IMR-90 (cell line): Measurements from ENCODE around the gene LGSN. TPM values are rescaled to one million over a fixed set of nuclear protein-coding genes. Genes with fewer than 3 reads are reported as not detected.
"Not testable (repeated sequence)": the region's sequence is repeated elsewhere in the genome, so short reads cannot be mapped to it uniquely, and the experiment has no call there.

Experiments
- ATAC-seq: fragments of 200-7000 bp; cut with Tn5 transposase; 2 replicates; pipeline ENCODE4 v1.9.1; 2020; ENCODE audit warnings: low read depth, mild to moderate bottlenecking, moderate library complexity
- BruUV-seq: library from RNA; stranded (reverse); fragments of 400-500 nt; replicated peaks from 2 replicates; lab custom pipeline; 2021; lab: Mats Ljungman, UMichigan
- CTCF ChIA-PET: fragments of 300-600 bp; formaldehyde crosslinking; extraction: SDS; loops from one replicate; lab custom pipeline; 2021; ENCODE audit warnings: antibody characterized with exemption; lab: Yijun Ruan, JAX
- POLR2A ChIA-PET: fragments of 300-600 bp; sonication (Branson Sonifier 250); formaldehyde crosslinking; loops from one replicate; lab custom pipeline; 2022; ENCODE audit warnings: antibody characterized with exemption; ENCODE audit not compliant: unreplicated experiment; lab: Charles Lee
- DNase-seq: peaks from one replicate; pipeline ENCODE4 v3.0.0; 2013
- H2AFZ ChIP-seq: replicated peaks from 2 replicates; pipeline ENCODE3; 2013; ENCODE audit warnings: low read length, mild to moderate bottlenecking; ENCODE audit not compliant: poor library complexity
- H2AK5ac ChIP-seq: 2 replicates; pipeline ENCODE4 v1.6.1; 2013; ENCODE audit warnings: low read depth, low read length, inconsistent platforms
- H2AK9ac ChIP-seq: replicated peaks from 2 replicates; pipeline ENCODE3; 2013; ENCODE audit warnings: mild to moderate bottlenecking, low read depth, low read length, moderate library complexity; ENCODE audit not compliant: poor library complexity
- H2BK120ac ChIP-seq: 2 replicates; pipeline ENCODE4 v1.6.1; 2013; ENCODE audit warnings: low read depth, low read length, inconsistent platforms
- H2BK15ac ChIP-seq: 3 replicates; pipeline ENCODE4 v1.6.1; 2013; ENCODE audit warnings: low read depth, low read length, inconsistent platforms
- H2BK20ac ChIP-seq: 2 replicates; pipeline ENCODE4 v1.6.1; 2013; ENCODE audit warnings: low read depth, mild to moderate bottlenecking, inconsistent platforms, low read length, moderate library complexity
- H2BK5ac ChIP-seq: 2 replicates; pipeline ENCODE4 v1.6.1; 2013; ENCODE audit warnings: mild to moderate bottlenecking, low read depth, low read length, inconsistent platforms; ENCODE audit not compliant: poor library complexity, severe bottlenecking
- H3K14ac ChIP-seq: replicated peaks from 2 replicates; pipeline ENCODE4 v1.6.1; 2013; ENCODE audit warnings: low read depth, low read length, inconsistent platforms
- H3K18ac ChIP-seq: 2 replicates; pipeline ENCODE4 v1.6.1; 2013; ENCODE audit warnings: low read depth, low read length, control low read depth
- H3K23ac ChIP-seq: 2 replicates; pipeline ENCODE4 v1.6.1; 2013; ENCODE audit warnings: low read depth, low read length, inconsistent platforms
- H3K27ac ChIP-seq: 2 replicates; pipeline ENCODE4 v1.5.1; 2013; ENCODE audit warnings: mild to moderate bottlenecking, control low read depth, low read length; ENCODE audit not compliant: insufficient read depth
- H3K27me3 ChIP-seq: 2 replicates; pipeline ENCODE4 v1.6.1; 2013; ENCODE audit warnings: low read length; ENCODE audit not compliant: control insufficient read depth, insufficient read depth
- H3K36me3 ChIP-seq: 2 replicates; pipeline ENCODE4 v1.6.1; 2013; ENCODE audit warnings: low read length, mixed read lengths; ENCODE audit not compliant: control insufficient read depth, insufficient read depth
- H3K4ac ChIP-seq: 2 replicates; pipeline ENCODE4 v1.6.1; 2013; ENCODE audit warnings: low read depth, low read length, inconsistent platforms
- H3K4me1 ChIP-seq: 2 replicates; pipeline ENCODE4 v1.6.1; 2013; ENCODE audit warnings: low read length, mixed read lengths; ENCODE audit not compliant: control insufficient read depth, insufficient read depth
- H3K4me2 ChIP-seq: 2 replicates; pipeline ENCODE4 v1.6.1; 2013; ENCODE audit warnings: low read depth, mild to moderate bottlenecking, control low read depth, low read length, moderate library complexity
- H3K4me3 ChIP-seq: 2 replicates; pipeline ENCODE4 v1.5.1; 2013; ENCODE audit warnings: low read depth, mild to moderate bottlenecking, control low read depth, low read length, moderate library complexity; ENCODE audit not compliant: insufficient read depth
- H3K56ac ChIP-seq: 2 replicates; pipeline ENCODE4 v1.6.1; 2013; ENCODE audit warnings: low read length, inconsistent platforms; ENCODE audit not compliant: insufficient read depth; ENCODE audit errors: extremely low read depth
- H3K79me1 ChIP-seq, 2 experiments: 2 replicates each; pipeline ENCODE4 v1.6.1; 2013; ENCODE audit warnings: low read length in 2 of 2, inconsistent platforms in 1 of 2, low read depth in 1 of 2
- H3K9ac ChIP-seq: 2 replicates; pipeline ENCODE4 v1.6.1; 2013; ENCODE audit warnings: low read depth, low read length, control low read depth
- H3K9me1 ChIP-seq: 2 replicates; pipeline ENCODE4 v1.6.1; 2013; ENCODE audit warnings: low read length, inconsistent platforms; ENCODE audit not compliant: insufficient read depth
- H3K9me3 ChIP-seq: 2 replicates; pipeline ENCODE4 v1.6.1; 2013; ENCODE audit warnings: low read length; ENCODE audit not compliant: control insufficient read depth, insufficient read depth
- H4K20me1 ChIP-seq: 2 replicates; pipeline ENCODE4 v1.6.1; 2013; ENCODE audit warnings: low read length, inconsistent platforms; ENCODE audit not compliant: insufficient read depth
- H4K5ac ChIP-seq: 2 replicates; pipeline ENCODE4 v1.6.1; 2013; ENCODE audit warnings: mild to moderate bottlenecking, low read depth, low read length, control low read depth
- H4K8ac ChIP-seq, 2 experiments: 2 replicates each; pipeline ENCODE4 v1.6.1; 2013; ENCODE audit warnings: low read depth in 2 of 2, low read length in 2 of 2, control low read depth in 1 of 2, inconsistent platforms in 1 of 2
- H4K91ac ChIP-seq: 2 replicates; pipeline ENCODE4 v1.6.1; 2013; ENCODE audit warnings: low read depth, low read length, inconsistent platforms; ENCODE audit not compliant: insufficient read depth
- RCOR1 ChIP-seq: IDR thresholded peaks from 2 replicates; pipeline ENCODE4 v1.6.1; 2012; ENCODE audit warnings: mild to moderate bottlenecking, low read length, improper control_type of control experiment; ENCODE audit not compliant: insufficient replicate concordance
- WGBS, 2 experiments: methylation state at CpG; one replicate each; pipeline versions ENCODE4 v1.1.5 to v1.1.7; 2013; ENCODE audit warnings: missing lambda C conversion rate in 2 of 2; ENCODE audit not compliant: insufficient read length in 1 of 2; ENCODE audit errors: extremely low coverage in 2 of 2; 5-methylcytosine and 5-hydroxymethylcytosine counted together
- dilution Hi-C: fragments of 300-500 bp; cut with HindIII; formaldehyde crosslinking; loops from one replicate; pipeline ENCODE4 v1.14.3; 2018; ENCODE audit warnings: low sequenced_read_pairs; ENCODE audit not compliant: unreplicated experiment
- in situ Hi-C: fragments of 300-500 bp; cut with MboI; formaldehyde crosslinking; loops from 3 replicates; pipeline ENCODE4 v1.14.3; 2019; ENCODE audit warnings: low sequenced_read_pairs, inconsistent platforms, mixed read lengths
- intact Hi-C: fragments of 100-400 bp; cut with micrococcal nuclease; formaldehyde crosslinking; loops from 2 replicates; pipeline ENCODE4 v1.10.0; 2022
- polyA plus RNA-seq, 3 experiments: library from polyadenylated mRNA; depleted of rRNA; stranded (reverse); fragments of >200 nt; gene quantifications; 2 replicates each; pipeline ENCODE4 v1.2.3, GENCODE V29; 2012; ENCODE audit warnings: low replicate concordance in 1 of 3
- total RNA-seq: library from RNA; depleted of rRNA; stranded (reverse); fragments of >200 nt; gene quantifications from 2 replicates; pipeline ENCODE4 v1.2.3, GENCODE V29; 2012

Gene LGSN
- total and polyA plus RNA-seq, 2 of the 4 experiments (the other 2 are of a cell fraction) = not detected

- Histone ChIP-seq H3K27me3 (no peaks in the 10 kb centered on the region), H3K4me2 (no peak overlapping the region), H2BK15ac (no peak overlapping the region), H4K5ac (no peak overlapping the region), H4K8ac (no peak overlapping the region), H4K91ac (no peak overlapping the region), H3K9me3 (no peaks in the 10 kb centered on the region), H3K4me1 (no peaks in the 10 kb centered on the region), H4K20me1 (no peaks in the 10 kb centered on the region), H3K56ac (no peak overlapping the region), H2BK5ac (no peak overlapping the region), H2BK120ac (no peak overlapping the region), H2AK5ac (no peak overlapping the region), H3K4me3 (no peak overlapping the region), H3K9me1 (no peaks in the 10 kb centered on the region), H3K79me1 (no peaks in the 10 kb centered on the region), H2AK9ac (no peak overlapping the region), H2BK20ac (no peak overlapping the region), H3K4ac (no peak overlapping the region), H3K23ac (no peak overlapping the region), H3K36me3 (no peaks in the 10 kb centered on the region), H3K14ac (no peak overlapping the region), H3K27ac (no peak overlapping the region), H3K18ac (no peak overlapping the region), H3K9ac (no peak overlapping the region), H2AFZ (no peak overlapping the region)
- ATAC-seq = no peak
- intact Hi-C loops (no loop called here), in situ Hi-C loops (no loop called here), dilution Hi-C loops (no loop called here)
- BruUV-seq = no TSS peak
- ChIA-PET POLR2A (no interaction called here), CTCF (no interaction called here)
- no peak for TF ChIP-seq RCOR1
- no peak for DNase-seq
- 54% methylated on average over 2 of the region's 2 CpGs; no CpG with 5 or more reads in 1 of the 2 experiments for WGBS, 2 experiments
Measured at GRCh38 chr6:63333440-63333839, 13.7 kb upstream of the LGSN start.

DNA sequence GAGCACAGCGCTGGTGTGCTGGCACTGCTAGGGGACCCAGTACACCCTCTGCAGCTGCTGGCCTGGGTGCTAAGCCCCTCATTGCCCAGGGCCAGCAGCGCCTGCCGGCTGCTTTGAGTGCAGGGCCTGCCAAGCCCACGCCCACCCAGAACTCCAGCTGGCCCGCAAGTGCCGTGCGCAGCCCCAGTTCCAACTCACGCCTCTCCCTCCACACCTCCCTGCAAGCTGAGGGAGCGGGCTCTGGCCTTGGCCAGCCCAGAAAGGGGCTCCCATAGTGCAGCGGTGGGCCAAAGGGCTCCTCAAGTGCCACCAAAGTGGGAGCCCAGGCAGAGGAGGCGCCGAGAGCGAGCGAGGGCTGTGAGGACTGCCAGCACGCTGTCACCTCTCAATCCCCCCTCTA is 6.8 kb upstream of the LGSN start:
- H3K56ac ChIP-seq, H2BK15ac ChIP-seq, H2AK9ac ChIP-seq, H3K18ac ChIP-seq, H2BK120ac ChIP-seq, dilution Hi-C loops, H4K8ac ChIP-seq, H3K4me2 ChIP-seq, intact Hi-C loops, H2AFZ ChIP-seq, H3K36me3 ChIP-seq, BruUV-seq, DNase-seq, H4K91ac ChIP-seq, H3K27ac ChIP-seq, H3K4me1 ChIP-seq, CTCF ChIA-PET, ATAC-seq, H3K9me1 ChIP-seq, H3K4ac ChIP-seq, H4K20me1 ChIP-seq, H2BK5ac ChIP-seq, H3K4me3 ChIP-seq, POLR2A ChIA-PET, H3K9ac ChIP-seq, H3K27me3 ChIP-seq, H4K5ac ChIP-seq, H2AK5ac ChIP-seq, H3K14ac ChIP-seq, H3K9me3 ChIP-seq, H3K79me1 ChIP-seq, H3K23ac ChIP-seq, H2BK20ac ChIP-seq, in situ Hi-C loops: not testable (repeated sequence)
- WGBS, 2 experiments = no CpG with 5 or more reads among the region's 15 CpGs
